Fibroblast of the conjunctiva (primary cell): ENCODE measurements around the gene NOP9.
"Not testable (repeated sequence)": the region's sequence is repeated elsewhere in the genome, so short reads cannot be mapped to it uniquely, and the experiment has no call there.

Source experiments
- DNase-seq: peaks from one replicate; pipeline ENCODE4 v3.0.0-alpha.2; 2010; ENCODE audit warnings: low read depth

NOP9 gene

GRCh38 chr14:24349742-24350141, 50.1 kb downstream of the NOP9 start:
- DNase-seq, result no peak

- DNase-seq, result no peak
Measured at GRCh38 chr14:24351517-24351916, 51.9 kb downstream of the NOP9 start.

- no peak for DNase-seq
Measured at GRCh38 chr14:24353559-24354481, 54.2 kb downstream of the NOP9 start.

GRCh38 chr14:24354482-24354825, 54.8 kb downstream of the NOP9 start:
- DNase-seq, result not testable (repeated sequence)

GRCh38 chr14:24355009-24355408, 55.4 kb downstream of the NOP9 start:
- no peak for DNase-seq

GRCh38 chr14:24356208-24356607, 56.6 kb downstream of the NOP9 start:
- no peak for DNase-seq
